Measurements from ENCODE around the gene MITF.

GRCh38 chr3:69809076-69809835 is 70.0 kb downstream of the MITF start:
- TF ChIP-seq CTCF (IDR thresholded peaks at IDR 0.05) = no peak
- TF ChIP-seq EZH2 (IDR thresholded peaks at IDR 0.05; ENCODE audit: borderline replicate concordance, insufficient read depth, low read depth, low read length, poor library complexity, severe bottlenecking) = no peak
